HepG2 (cell line): ENCODE measurements around the gene CTLA4. TPM values are rescaled to one million over a fixed set of nuclear protein-coding genes. Genes with fewer than 3 reads are reported as not detected.

Source experiments
- ATF7-NPFF ChIP-seq: sonication (generic); formaldehyde crosslinking; IDR thresholded peaks from 2 replicates; pipeline ENCODE4 v1.8.1; 2023; ENCODE audit warnings: mild to moderate bottlenecking, low read depth, missing genetic modification reagents, moderate library complexity
- CBFB ChIP-seq: sonication (generic); formaldehyde crosslinking; IDR thresholded peaks from 2 replicates; pipeline ENCODE4 v1.4.0; 2020; ENCODE audit warnings: missing genetic modification reagents
- GFI1 ChIP-seq: sonication (generic); formaldehyde crosslinking; IDR thresholded peaks from 2 replicates; pipeline ENCODE4 v1.5.0; 2020; ENCODE audit warnings: missing genetic modification reagents, mild to moderate bottlenecking, borderline replicate concordance
- KLF6 ChIP-seq: IDR thresholded peaks from 2 replicates; pipeline ENCODE4 v1.8.0; 2016; ENCODE audit warnings: missing biosample characterization, missing genetic modification reagents
- MAX ChIP-seq: IDR thresholded peaks from 2 replicates; pipeline ENCODE4 v1.6.1; 2012; ENCODE audit warnings: inconsistent platforms
- NONO ChIP-seq, 2 experiments: fragments of 450-650 bp in 1 of 2; sonication (generic) in 1 of 2; formaldehyde crosslinking in 1 of 2; IDR thresholded peaks in 1 of 2; conservative IDR thresholded peaks in 1 of 2; 2 replicates each; pipeline versions ENCODE4 v1.6.1 to v1.8.0; 2017 to 2022; ENCODE audit warnings: mild to moderate bottlenecking in 1 of 2, missing genetic modification reagents in 1 of 2, moderate library complexity in 1 of 2
- SIX4 ChIP-seq: sonication (generic); formaldehyde crosslinking; IDR thresholded peaks from 2 replicates; pipeline ENCODE4 v1.4.0; 2020; ENCODE audit warnings: missing genetic modification reagents
- TCF7L2 ChIP-seq: IDR thresholded peaks from 2 replicates; pipeline ENCODE4 v1.6.1; 2011; ENCODE audit warnings: mild to moderate bottlenecking, low read depth, low read length, moderate library complexity
- TSC22D2 ChIP-seq: sonication (generic); formaldehyde crosslinking; IDR thresholded peaks from 2 replicates; pipeline ENCODE4 v1.5.1; 2020; ENCODE audit warnings: missing genetic modification reagents, mild to moderate bottlenecking, borderline replicate concordance
- ZBTB7B ChIP-seq: sonication (generic); formaldehyde crosslinking; IDR thresholded peaks from 2 replicates; pipeline ENCODE4 v1.4.0; 2020; ENCODE audit warnings: missing genetic modification reagents
- ZNF235 ChIP-seq: sonication (generic); formaldehyde crosslinking; IDR thresholded peaks from 2 replicates; pipeline ENCODE4 v1.8.1; 2023; ENCODE audit warnings: mild to moderate bottlenecking, missing genetic modification reagents, borderline replicate concordance
- ZNF280D ChIP-seq: sonication (generic); formaldehyde crosslinking; IDR thresholded peaks from 2 replicates; pipeline ENCODE4 v1.5.1; 2020; ENCODE audit warnings: mild to moderate bottlenecking, missing genetic modification reagents
- ZNF431 ChIP-seq: sonication (generic); formaldehyde crosslinking; IDR thresholded peaks from 2 replicates; pipeline ENCODE4 v1.9.0; 2022; ENCODE audit warnings: missing genetic modification reagents, low read depth, mild to moderate bottlenecking, borderline replicate concordance
- ZNF547 ChIP-seq: sonication (generic); formaldehyde crosslinking; IDR thresholded peaks from 2 replicates; pipeline ENCODE4 v1.5.1; 2020; ENCODE audit warnings: mild to moderate bottlenecking, missing genetic modification reagents
- ZNF879 ChIP-seq: sonication (generic); formaldehyde crosslinking; IDR thresholded peaks from 2 replicates; pipeline ENCODE4 v1.8.1; 2023; ENCODE audit warnings: missing genetic modification reagents
- polyA plus RNA-seq, 8 experiments: library from polyadenylated mRNA; depleted of rRNA in 3 of 8; stranded (reverse) in 7 of 8; unstranded in 1 of 8; fragments of >200 nt; fragmentation: Illumina TruSeq in 4 of 8; extraction: Trizol in 4 of 8; gene quantifications; 2 replicates each; pipeline versions ENCODE4 v1.2.1 to v1.2.3, GENCODE V29; 2011 to 2016; ENCODE audit warnings: low read depth in 4 of 8, missing spikeins in 1 of 8, mixed read lengths in 1 of 8; ENCODE audit not compliant: insufficient read depth in 1 of 8
- total RNA-seq, 5 experiments: library from RNA; depleted of rRNA; stranded (reverse); fragments of >200 nt; fragmentation: Illumina TruSeq; extraction: Trizol; gene quantifications; 2 replicates each; pipeline ENCODE4 v1.2.3, GENCODE V29; 2016; ENCODE audit warnings: low read depth in 1 of 5
- TF ChIP-seq, protein P1 (sequence below): sonication (generic); formaldehyde crosslinking; IDR thresholded peaks from 2 replicates; pipeline ENCODE4 v1.9.0; 2022; ENCODE audit warnings: low read depth, missing genetic modification reagents
- TF ChIP-seq, protein P2 (sequence below): sonication (generic); formaldehyde crosslinking; IDR thresholded peaks from 2 replicates; pipeline ENCODE4 v1.5.0; 2020; ENCODE audit warnings: mild to moderate bottlenecking, missing genetic modification reagents
- TF ChIP-seq, protein P3 (sequence below): sonication (generic); formaldehyde crosslinking; IDR thresholded peaks from 2 replicates; pipeline ENCODE4 v1.9.0; 2022; ENCODE audit warnings: missing genetic modification reagents, mild to moderate bottlenecking, borderline replicate concordance

CTLA4 gene
- total and polyA plus RNA-seq, 2 of the 13 experiments (the other 11 are each of a cell fraction or from before 2014, with no cell fraction given) = 0.16 TPM; not detected in 1

GRCh38 chr2:203819434-203820133 lies 48.0 kb upstream of the CTLA4 start (continued):
- TF ChIP-seq, protein P1, sequence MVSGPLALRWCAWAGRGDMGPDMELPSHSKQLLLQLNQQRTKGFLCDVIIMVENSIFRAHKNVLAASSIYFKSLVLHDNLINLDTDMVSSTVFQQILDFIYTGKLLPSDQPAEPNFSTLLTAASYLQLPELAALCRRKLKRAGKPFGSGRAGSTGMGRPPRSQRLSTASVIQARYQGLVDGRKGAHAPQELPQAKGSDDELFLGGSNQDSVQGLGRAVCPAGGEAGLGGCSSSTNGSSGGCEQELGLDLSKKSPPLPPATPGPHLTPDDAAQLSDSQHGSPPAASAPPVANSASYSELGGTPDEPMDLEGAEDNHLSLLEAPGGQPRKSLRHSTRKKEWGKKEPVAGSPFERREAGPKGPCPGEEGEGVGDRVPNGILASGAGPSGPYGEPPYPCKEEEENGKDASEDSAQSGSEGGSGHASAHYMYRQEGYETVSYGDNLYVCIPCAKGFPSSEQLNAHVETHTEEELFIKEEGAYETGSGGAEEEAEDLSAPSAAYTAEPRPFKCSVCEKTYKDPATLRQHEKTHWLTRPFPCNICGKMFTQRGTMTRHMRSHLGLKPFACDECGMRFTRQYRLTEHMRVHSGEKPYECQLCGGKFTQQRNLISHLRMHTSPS = peak; percentile 91
- TF ChIP-seq ATF7-NPFF (CRISPR knock-in tag) (peak; percentile 70), TCF7L2 (0 out of 2 replicates have a peak, but pooled peaks have one; percentile 8), ZNF547 (0 out of 2 replicates have a peak, but pooled peaks have one; percentile 33), KLF6 (CRISPR knock-in tag) (no peak), TSC22D2 (CRISPR knock-in tag) (0 out of 2 replicates have a peak, but pooled peaks have one; percentile 30), ZNF431 (0 out of 2 replicates have a peak, but pooled peaks have one; percentile 88), ZNF235 (CRISPR knock-in tag) (0 out of 2 replicates have a peak, but pooled peaks have one; percentile 46), CBFB (CRISPR knock-in tag) (no peak), ZBTB7B (CRISPR knock-in tag) (peak; percentile 96; the same call in 1 of the 2 replicates), ZNF879 (CRISPR knock-in tag) (no peak), ZNF280D (CRISPR knock-in tag) (peak; percentile 95), MAX (peak; percentile 88), SIX4 (CRISPR knock-in tag) (peak; percentile 89), NONO (IDR thresholded peaks at IDR 0.05) (no peak), NONO (CRISPR knock-in tag; conservative IDR thresholded peaks at IDR 0.05) (peak; percentile 73; the same call in 1 of the 2 replicates), GFI1 (CRISPR knock-in tag) (peak; percentile 96)
- TF ChIP-seq, protein P2, sequence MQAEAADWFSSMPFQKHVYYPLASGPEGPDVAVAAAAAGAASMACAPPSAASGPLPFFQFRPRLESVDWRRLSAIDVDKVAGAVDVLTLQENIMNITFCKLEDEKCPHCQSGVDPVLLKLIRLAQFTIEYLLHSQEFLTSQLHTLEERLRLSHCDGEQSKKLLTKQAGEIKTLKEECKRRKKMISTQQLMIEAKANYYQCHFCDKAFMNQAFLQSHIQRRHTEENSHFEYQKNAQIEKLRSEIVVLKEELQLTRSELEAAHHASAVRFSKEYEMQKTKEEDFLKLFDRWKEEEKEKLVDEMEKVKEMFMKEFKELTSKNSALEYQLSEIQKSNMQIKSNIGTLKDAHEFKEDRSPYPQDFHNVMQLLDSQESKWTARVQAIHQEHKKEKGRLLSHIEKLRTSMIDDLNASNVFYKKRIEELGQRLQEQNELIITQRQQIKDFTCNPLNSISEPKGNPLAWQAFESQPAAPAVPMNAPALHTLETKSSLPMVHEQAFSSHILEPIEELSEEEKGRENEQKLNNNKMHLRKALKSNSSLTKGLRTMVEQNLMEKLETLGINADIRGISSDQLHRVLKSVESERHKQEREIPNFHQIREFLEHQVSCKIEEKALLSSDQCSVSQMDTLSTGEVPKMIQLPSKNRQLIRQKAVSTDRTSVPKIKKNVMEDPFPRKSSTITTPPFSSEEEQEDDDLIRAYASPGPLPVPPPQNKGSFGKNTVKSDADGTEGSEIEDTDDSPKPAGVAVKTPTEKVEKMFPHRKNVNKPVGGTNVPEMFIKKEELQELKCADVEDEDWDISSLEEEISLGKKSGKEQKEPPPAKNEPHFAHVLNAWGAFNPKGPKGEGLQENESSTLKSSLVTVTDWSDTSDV (CRISPR knock-in tag) = no peak
- TF ChIP-seq, protein P3, sequence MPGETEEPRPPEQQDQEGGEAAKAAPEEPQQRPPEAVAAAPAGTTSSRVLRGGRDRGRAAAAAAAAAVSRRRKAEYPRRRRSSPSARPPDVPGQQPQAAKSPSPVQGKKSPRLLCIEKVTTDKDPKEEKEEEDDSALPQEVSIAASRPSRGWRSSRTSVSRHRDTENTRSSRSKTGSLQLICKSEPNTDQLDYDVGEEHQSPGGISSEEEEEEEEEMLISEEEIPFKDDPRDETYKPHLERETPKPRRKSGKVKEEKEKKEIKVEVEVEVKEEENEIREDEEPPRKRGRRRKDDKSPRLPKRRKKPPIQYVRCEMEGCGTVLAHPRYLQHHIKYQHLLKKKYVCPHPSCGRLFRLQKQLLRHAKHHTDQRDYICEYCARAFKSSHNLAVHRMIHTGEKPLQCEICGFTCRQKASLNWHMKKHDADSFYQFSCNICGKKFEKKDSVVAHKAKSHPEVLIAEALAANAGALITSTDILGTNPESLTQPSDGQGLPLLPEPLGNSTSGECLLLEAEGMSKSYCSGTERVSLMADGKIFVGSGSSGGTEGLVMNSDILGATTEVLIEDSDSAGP (CRISPR knock-in tag) = peak; percentile 82
